Progenitor cell of endocrine pancreas (in vitro differentiated cells): ENCODE results near the gene STH. TPM values are rescaled to one million over a fixed set of nuclear protein-coding genes. Genes with fewer than 3 reads are reported as not detected.

ENCODE experiments used
- DNase-seq: peaks from one replicate; pipeline ENCODE4 v3.0.0; 2021; ENCODE audit warnings: low spot score; ENCODE audit not compliant: unreplicated experiment
- H3K27ac Mint-ChIP-seq: 2 replicates; pipeline ENCODE4 v1.8.0; 2021; ENCODE audit warnings: mild to moderate bottlenecking, moderate library complexity, mixed read lengths
- H3K27me3 Mint-ChIP-seq: 2 replicates; pipeline ENCODE4 v1.8.0; 2021; ENCODE audit warnings: mixed read lengths
- H3K36me3 Mint-ChIP-seq: 2 replicates; pipeline ENCODE4 v1.8.0; 2022; ENCODE audit warnings: mixed read lengths; ENCODE audit not compliant: insufficient read depth
- H3K4me1 Mint-ChIP-seq: 2 replicates; pipeline ENCODE4 v1.8.0; 2021; ENCODE audit warnings: low read depth, mixed read lengths
- H3K4me3 Mint-ChIP-seq: 2 replicates; pipeline ENCODE4 v1.8.0; 2021; ENCODE audit warnings: low read depth, mild to moderate bottlenecking, moderate library complexity, mixed read lengths
- H3K9me3 Mint-ChIP-seq: 2 replicates; pipeline ENCODE4 v1.8.0; 2021; ENCODE audit warnings: low read depth, mixed read lengths
- CTCF ChIP-seq: fragments of 200-600 bp; sonication (generic); IDR thresholded peaks from one replicate; pipeline ENCODE4 v1.5.0; 2021; ENCODE audit warnings: antibody characterized with exemption, mild to moderate bottlenecking; ENCODE audit not compliant: unreplicated experiment
- total RNA-seq: library from RNA; stranded (reverse); gene quantifications from 2 replicates; pipeline ENCODE4 v1.2.1, GENCODE V29; 2021

The STH gene
- total RNA-seq, 1 donor from 2014 or later: not detected

- no peak for TF ChIP-seq CTCF
- Mint-ChIP-seq H3K36me3 (no peaks in the 10 kb centered on the region), H3K27ac (no peak overlapping the region), H3K27me3 (peaks cover 3% of the 10 kb centered on the region), H3K4me1 (no peaks in the 10 kb centered on the region), H3K9me3 (no peaks in the 10 kb centered on the region), H3K4me3 (no peak overlapping the region)
- DNase-seq: no peak
These were observed 845 bp downstream of the STH start for GRCh38 chr17:45999900-46000290.

GRCh38 chr17:46000292-46000691 is 1.2 kb downstream of the STH start:
- H3K4me1 Mint-ChIP-seq: no peaks in the 10 kb centered on the region
- no peak overlapping the region for H3K4me3 Mint-ChIP-seq
- peaks cover 3% of the 10 kb centered on the region for H3K27me3 Mint-ChIP-seq
- no peak for DNase-seq
- TF ChIP-seq CTCF: no peak
- H3K27ac Mint-ChIP-seq: no peak overlapping the region
- H3K36me3 Mint-ChIP-seq: no peaks in the 10 kb centered on the region
- no peaks in the 10 kb centered on the region for H3K9me3 Mint-ChIP-seq

GRCh38 chr17:46000757-46001156 is 1.7 kb downstream of the STH start:
- H3K27ac Mint-ChIP-seq: no peak overlapping the region
- H3K27me3 Mint-ChIP-seq: peaks cover 3% of the 10 kb centered on the region
- no peak for DNase-seq
- no peaks in the 10 kb centered on the region for H3K9me3 Mint-ChIP-seq
- no peak overlapping the region for H3K4me3 Mint-ChIP-seq
- no peak for TF ChIP-seq CTCF
- H3K36me3 Mint-ChIP-seq: no peaks in the 10 kb centered on the region
- H3K4me1 Mint-ChIP-seq: no peaks in the 10 kb centered on the region

- no peak for DNase-seq
- no peak overlapping the region for H3K27ac Mint-ChIP-seq
- no peak for TF ChIP-seq CTCF
- no peaks in the 10 kb centered on the region for H3K9me3 Mint-ChIP-seq
- H3K4me1 Mint-ChIP-seq: no peaks in the 10 kb centered on the region
- no peak overlapping the region for H3K4me3 Mint-ChIP-seq
- H3K36me3 Mint-ChIP-seq: no peaks in the 10 kb centered on the region
- peaks cover 3% of the 10 kb centered on the region for H3K27me3 Mint-ChIP-seq
These were observed 2.6 kb downstream of the STH start for GRCh38 chr17:46001390-46002310.

- Mint-ChIP-seq H3K9me3 (no peaks in the 10 kb centered on the region), H3K27ac (no peak overlapping the region), H3K4me1 (no peaks in the 10 kb centered on the region), H3K36me3 (no peaks in the 10 kb centered on the region), H3K27me3 (peaks cover 3% of the 10 kb centered on the region), H3K4me3 (no peak overlapping the region)
- peak; percentile 91 for TF ChIP-seq CTCF
- DNase-seq: peak; percentile 69
These were observed 3.4 kb downstream of the STH start for GRCh38 chr17:46002311-46002972.
